NCI-H187 (cell line): Measurements from ENCODE around the gene PPP3CA.
"Not testable (repeated sequence)": the region's sequence is repeated elsewhere in the genome, so short reads cannot be mapped to it uniquely, and the experiment has no call there.

ENCODE experiments used
- DNase-seq, 2 experiments: peaks; one replicate each; lab custom pipeline; 2025; lab: John Stamatoyannopoulos, UW

PPP3CA gene

GRCh38 chr4:101008503-101008902 lies 338.8 kb downstream of the PPP3CA start:
- no peak for DNase-seq

- DNase-seq = no peak
Observed at GRCh38 chr4:101005659-101006058, 341.7 kb downstream of the PPP3CA start.

GRCh38 chr4:101000496-101000895 lies 346.8 kb downstream of the PPP3CA start:
- no peak for DNase-seq

- DNase-seq = no peak
Observed at GRCh38 chr4:100995671-100996070, 351.7 kb downstream of the PPP3CA start.

- DNase-seq = not testable (repeated sequence)
Observed at GRCh38 chr4:100995002-100995401, 352.3 kb downstream of the PPP3CA start.

GRCh38 chr4:100991332-100992069 lies 355.8 kb downstream of the PPP3CA start:
- not testable (repeated sequence) for DNase-seq

GRCh38 chr4:100989401-100989800 lies 357.9 kb downstream of the PPP3CA start:
- DNase-seq = no peak

GRCh38 chr4:100988876-100989275 lies 358.4 kb downstream of the PPP3CA start:
- DNase-seq = no peak

GRCh38 chr4:100986360-100986868 lies 360.9 kb downstream of the PPP3CA start:
- DNase-seq = no peak

GRCh38 chr4:100985576-100985975 lies 361.8 kb downstream of the PPP3CA start:
- no peak for DNase-seq

- no peak for DNase-seq
Observed at GRCh38 chr4:100984901-100985300, 362.4 kb downstream of the PPP3CA start.

- DNase-seq = no peak
Observed at GRCh38 chr4:100983426-100983825, 363.9 kb downstream of the PPP3CA start.

- no peak for DNase-seq
Observed at GRCh38 chr4:100982345-100982744, 365.0 kb downstream of the PPP3CA start.

- DNase-seq = no peak
Observed at GRCh38 chr4:100981447-100982204, 365.7 kb downstream of the PPP3CA start.

- DNase-seq = no peak
Observed at GRCh38 chr4:100979736-100980135, 367.6 kb downstream of the PPP3CA start.

GRCh38 chr4:100977746-100978397 lies 369.5 kb downstream of the PPP3CA start:
- DNase-seq = no peak

GRCh38 chr4:100977274-100977673 lies 370.1 kb downstream of the PPP3CA start:
- DNase-seq = no peak
